SW 1271 (cell line): Measurements from ENCODE around the gene DEDD2.
"Not testable (repeated sequence)": the region's sequence is repeated elsewhere in the genome, so short reads cannot be mapped to it uniquely, and the experiment has no call there.

Experiments
- DNase-seq, 2 experiments: peaks; one replicate each; lab custom pipeline; 2025; lab: John Stamatoyannopoulos, UW

DEDD2 gene, protein sequence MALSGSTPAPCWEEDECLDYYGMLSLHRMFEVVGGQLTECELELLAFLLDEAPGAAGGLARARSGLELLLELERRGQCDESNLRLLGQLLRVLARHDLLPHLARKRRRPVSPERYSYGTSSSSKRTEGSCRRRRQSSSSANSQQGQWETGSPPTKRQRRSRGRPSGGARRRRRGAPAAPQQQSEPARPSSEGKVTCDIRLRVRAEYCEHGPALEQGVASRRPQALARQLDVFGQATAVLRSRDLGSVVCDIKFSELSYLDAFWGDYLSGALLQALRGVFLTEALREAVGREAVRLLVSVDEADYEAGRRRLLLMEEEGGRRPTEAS

DNA sequence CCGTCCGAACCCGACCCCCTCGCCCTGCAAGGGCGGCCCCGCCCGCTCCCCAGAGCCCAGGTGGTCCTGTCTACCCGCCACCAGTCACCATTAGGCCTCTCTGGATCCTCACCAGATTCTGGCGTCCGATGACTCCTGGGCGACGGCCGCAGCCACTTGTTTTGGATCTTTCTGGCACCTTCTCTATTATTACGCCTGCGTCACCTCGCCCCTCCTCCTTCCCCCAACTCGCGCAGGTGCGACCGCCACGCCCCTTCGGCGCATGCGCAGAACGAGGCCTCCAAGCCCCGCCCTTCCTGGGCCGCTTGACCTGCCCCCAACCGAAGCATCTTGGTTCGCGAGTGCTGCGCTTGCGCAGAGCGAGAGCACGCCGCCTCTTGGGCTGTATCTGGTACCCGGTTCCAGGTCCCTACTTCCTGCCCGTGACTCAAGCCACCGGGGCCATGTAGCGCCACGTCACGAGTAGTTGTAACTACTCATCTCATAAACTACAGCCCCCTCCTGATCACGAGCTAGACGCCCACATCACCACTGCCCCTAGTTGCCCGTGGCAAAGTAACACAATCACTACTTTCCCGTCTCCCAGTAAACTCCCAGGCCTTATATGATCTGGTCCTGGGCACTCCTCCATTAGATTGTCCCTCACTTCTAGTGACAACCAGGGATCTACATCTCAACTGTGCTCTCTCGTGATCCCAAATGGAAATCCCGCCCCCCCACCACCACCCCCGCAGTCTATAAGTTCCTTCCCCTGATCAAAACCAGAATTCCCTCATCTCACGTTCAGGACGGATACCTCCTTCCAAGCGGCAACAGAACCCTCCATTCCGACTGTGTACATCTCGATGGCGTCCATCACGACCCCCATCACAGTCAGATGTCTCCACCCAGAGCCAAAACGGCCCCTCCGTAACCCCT is at the start of gene DEDD2:
DEDD2 (minus strand) TSS at position 158 of the 918 bp plus-strand sequence. CDS start 670 bp downstream, outside the sequence.
- peak; percentile 72 to 90 for DNase-seq

DNA sequence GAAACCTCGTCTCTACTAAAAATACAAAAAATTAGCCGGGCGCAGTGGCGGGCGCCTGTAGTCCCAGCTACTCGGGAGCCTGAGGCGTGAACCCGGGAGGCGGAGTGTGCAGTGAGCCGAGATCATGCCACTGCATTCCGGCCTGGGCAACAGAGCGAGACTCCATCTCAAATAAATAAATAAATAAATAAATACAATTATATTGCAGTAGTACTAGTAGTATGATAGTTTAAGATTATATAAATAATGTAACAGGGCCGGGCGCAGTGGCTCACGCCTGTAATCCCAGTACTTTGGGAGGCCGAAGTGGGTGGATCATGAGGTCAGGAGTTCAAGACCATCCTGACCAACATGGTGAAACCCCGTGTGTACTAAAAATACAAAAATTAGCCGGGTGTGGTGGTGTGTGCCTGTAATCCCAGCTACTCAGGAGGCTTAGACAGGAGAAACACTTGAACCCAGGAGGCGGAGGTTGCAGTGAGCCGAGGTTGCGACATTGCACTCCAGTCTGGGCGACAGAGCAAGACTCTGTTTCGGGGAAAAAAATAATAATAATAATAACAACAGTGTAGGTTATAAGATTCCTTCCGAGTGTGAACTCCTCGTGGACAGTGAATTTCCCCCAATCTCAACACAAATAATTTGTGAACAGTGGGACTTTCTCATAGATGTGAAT is 49.6 kb upstream of the DEDD2 start:
- not testable (repeated sequence) for DNase-seq

DNA sequence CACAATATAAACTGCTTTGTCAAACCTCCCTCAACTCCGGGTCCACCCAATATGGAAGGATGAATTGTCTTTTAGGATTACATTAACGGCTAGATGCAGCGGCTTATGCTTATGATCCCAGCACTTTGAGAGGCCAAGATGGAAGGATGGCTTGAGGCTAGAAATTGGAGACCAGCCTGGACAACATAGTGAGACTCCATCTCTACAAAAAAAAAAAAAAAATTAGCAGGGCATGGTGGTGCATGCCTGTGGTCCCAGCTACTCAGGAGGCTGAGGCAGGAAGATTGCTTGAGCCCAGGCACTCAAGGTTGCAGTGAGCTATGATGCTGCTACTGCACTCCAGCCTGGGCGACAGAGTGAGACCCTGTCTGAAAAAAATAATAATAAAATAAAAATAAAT is 48.6 kb upstream of the DEDD2 start:
- DNase-seq: not testable (repeated sequence)

DNA sequence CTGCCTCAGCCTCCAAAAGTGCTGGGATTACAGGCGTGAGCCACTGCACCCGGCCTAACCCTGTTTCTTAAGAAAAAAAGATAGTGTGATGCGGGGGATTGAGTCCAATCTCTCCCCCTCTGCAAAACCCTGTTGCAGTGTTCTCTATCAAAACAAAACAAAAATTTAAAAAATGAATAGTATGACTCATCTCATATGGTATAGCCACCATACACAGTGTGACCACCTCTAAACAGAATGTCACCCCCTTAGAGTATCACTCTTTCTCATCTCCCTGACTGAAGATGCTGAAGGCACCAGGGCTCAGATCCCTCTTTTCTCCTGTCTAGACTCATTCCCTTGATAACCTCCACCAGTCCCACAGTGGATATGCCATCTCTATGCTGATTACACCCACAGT is 44.3 kb upstream of the DEDD2 start:
- no peak for DNase-seq

DNA sequence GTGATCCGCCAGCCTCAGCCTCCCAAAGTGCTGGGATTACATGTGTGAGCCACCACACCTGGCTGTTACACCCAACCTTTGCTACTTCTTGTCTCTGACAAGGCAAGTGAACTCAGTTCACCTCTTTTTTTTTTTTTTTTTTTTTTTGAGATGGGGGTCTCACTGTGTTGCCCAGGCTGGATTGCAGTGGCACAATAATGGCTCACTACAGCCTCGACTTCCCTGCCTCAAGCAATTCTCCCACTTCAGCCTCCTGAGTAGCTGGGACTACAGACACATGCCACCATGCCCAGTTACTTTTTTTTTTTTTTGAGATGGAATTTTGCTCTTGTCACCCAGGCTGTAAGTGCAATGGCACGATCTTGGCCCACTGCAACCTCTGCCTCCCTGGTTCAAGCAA is 40.4 kb upstream of the DEDD2 start:
- not testable (repeated sequence) for DNase-seq

DNA sequence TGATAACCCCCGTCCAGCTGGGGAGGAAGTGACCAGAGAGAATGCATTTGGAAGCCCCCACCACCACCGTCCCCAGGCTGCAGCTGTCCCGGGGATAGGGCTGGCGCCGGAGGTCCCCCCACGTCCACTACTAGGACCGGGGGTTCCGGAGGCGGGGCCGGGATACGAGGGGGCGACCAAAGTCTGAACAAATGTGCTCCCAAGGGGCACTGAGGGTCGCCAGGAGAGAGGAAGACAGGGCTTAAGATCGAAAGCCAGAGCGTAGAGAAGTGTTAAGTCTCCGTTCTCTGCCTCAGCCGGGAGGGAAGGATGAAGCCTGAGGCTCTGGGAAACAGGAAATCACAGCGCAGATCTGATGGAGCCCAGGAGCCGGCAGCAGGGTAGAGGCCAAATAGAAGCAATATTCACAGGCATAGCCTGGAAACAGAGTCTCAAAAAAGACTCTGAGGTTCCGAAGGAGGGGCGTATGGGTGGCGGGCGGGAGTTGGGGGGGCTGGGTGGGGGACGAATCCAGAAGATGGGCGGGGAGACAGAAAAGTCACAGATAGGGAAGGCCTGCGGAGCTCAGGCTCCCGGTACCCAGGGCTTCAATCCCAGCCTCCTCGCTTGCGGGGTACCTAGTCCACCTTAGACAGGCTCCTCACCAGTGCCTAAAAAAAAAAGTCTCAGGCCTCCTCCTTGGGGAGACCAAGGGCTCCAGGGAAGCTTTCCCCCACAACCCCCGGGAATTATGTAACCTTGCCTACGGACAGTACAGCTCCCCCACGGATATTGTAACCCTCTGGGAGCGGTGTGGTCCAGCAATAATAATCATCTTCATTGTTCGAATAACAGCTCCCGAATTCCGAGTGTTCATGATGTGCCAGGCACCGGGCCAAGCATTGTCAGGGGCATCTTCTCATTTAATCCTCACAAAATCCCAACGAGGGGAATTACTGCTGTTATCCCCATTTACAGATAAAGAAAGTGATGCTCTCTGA is 38.6 kb upstream of the DEDD2 start:
- DNase-seq: peak in 1 of 2 experiments; percentile 43

DNA sequence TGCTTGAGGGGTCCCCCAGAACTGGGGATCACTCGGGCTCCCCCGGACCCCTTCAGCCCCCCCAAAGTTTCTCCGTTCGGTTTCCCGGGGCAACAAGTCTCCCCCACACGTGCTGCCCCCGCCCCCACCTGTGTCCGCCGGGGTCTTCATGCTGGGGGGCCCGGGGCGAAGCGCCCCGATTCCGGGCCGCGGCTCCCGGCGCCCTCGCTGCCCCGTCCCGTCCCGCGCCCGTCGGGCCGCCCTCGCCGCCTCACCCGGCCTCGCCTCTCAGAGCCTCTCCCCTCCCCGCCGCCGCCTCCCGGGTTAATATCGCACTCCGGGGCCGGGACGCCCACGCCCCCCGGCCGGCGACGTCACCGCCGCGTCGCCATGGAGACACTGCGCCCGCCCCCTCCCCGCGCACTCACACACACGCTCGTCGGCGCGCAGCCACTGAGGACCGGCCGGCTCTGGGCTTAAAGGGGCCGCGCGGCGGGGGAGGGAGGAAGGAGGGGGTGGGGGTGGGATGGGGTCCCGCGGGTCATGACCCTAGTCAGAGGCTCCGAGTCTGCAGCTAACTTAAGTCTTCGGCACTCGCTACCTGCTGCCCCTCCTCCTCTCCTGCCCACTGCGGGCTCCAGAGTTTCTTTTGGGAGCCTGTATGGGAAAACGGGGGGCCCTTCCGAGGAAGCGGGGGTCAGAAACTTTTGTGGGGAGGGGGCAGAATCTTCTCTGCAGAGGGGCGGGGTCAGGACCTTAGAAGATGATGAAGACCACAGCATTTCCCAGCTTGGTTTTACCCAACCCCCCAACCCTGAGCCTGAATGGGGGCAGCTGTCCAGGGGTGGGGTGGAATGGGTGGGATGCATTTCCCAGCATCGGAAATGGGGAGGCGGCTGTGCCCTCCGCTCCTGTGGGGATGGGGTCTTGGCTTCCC is 37.6 kb upstream of the DEDD2 start, which contains the start of gene ERF:
ERF (minus strand) TSS at position 279 of the 916 bp plus-strand sequence; CDS start at position 150, 129 bp downstream.
- DNase-seq: peak; percentile 44 to 68

DNA sequence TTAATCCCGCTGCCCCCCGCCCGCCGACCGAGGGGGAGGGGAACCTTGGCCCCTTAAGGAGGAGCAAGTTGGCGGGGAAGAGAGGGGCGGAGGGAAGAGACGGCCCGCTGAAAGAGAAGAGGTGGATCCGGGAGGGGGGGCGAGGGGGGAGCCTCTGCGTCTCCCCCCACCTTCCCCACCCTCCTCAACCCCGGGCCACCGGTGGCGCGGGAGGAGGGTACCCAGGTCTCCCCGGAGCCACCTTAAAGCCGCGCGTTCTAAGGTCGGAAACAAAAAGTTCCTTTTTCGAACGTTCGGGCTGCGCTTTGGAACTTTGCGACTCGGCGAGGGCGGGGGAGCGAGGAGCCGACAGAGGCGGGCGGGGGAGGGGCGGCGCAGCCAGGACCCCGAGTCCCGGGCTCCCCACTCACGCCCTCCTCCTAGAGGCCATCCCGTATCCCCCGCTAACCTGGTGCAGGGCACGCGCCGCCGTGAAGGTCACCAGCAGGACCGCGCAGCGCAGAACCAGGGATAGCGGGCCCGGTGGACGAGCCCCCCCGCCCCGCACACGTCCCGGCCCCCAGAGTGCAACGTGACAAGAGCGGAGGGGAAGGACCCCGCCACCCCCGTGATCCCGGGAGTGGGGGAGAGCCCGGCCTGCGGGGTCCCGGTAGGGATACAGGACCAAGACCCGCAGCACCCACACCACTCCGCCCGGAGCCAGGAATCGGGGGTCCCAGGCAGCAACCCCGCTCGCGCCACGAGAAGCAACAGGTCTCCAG is 36.8 kb upstream of the DEDD2 start:
- DNase-seq: peak in 1 of 2 experiments; percentile 64

DNA sequence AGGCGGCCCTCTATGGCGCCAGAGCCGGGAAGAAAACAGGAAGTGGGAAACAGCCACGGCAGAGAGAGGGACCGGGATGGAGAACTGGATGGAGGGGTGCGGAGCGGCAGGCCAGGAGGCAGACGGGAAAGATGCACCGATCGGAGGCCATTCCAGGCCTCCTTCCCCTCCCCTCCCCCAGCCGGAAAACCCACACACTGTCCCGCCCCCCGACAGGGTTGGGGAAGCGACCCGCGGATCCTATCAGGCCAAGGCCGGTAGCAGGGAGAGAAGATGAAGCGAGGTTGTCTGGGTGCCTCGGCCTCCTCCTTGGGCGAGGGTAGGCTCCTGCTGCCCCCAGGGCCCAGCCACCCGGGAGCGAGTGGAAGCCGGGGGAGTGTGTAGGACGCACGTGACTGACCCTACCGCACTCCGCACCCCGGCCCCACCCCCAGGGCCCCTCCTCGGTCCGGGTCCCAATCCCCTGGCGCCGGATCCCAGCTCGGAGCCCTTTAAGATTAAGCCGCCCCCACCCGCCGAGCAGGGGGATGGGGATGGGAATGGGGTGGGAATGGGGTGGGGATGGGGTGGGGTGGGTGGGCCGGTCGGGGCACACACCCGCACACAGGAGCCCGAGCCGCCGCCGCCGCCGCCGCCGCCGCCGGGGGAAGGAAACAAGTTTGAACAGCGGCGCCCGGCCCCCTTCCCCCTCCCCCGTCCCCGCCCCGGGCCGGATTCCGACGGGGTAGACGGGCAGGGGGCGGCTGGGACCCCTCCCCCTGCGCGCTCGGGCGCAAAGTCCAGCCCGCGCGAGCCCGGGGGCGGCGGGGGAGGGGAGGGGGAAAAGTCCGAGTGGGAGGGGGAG is 36.0 kb upstream of the DEDD2 start:
- peak in 1 of 2 experiments; percentile 65 for DNase-seq

DNA sequence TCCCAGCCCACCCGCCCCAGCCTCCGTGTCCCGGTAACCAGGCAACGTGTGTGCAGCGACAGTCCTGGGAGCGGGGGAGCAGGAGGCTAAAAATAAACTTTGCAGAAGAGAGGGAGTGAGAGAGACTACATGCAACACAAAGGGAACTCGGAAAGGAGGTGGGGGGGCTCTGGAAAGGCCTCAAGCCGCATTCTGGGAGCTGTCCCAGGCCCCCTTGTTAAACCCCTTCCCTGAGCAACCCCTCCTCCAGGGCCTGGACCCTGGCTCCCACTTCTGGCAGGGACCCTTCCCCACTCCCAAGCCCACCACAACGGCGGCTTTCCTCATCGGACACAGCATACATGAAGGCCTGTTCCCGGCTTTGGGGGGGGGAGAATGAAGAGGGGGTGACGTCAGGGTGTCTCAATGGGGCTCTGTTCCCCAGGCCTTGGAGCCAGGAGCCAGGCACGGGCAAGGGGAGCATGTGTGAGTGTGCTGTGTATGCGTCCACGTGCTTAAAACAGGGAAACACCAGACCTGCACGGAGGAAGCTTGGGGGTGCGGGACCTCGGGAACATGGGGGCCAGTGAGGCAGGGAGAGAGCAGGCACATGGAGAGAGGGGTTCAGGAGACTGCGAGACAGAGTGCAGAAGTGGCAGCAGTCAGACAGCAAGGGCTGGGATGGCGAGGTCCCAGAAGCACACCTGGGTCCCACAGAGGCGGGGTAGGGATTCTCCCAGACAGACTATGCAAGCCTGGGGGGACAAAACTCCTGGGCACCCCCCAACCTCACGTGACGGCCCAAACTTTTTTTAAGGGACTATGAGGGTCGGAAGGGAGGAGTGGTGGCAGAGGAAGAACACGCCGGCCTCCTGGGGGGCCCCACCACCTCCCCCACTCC is 35.1 kb upstream of the DEDD2 start:
- no peak for DNase-seq

DNA sequence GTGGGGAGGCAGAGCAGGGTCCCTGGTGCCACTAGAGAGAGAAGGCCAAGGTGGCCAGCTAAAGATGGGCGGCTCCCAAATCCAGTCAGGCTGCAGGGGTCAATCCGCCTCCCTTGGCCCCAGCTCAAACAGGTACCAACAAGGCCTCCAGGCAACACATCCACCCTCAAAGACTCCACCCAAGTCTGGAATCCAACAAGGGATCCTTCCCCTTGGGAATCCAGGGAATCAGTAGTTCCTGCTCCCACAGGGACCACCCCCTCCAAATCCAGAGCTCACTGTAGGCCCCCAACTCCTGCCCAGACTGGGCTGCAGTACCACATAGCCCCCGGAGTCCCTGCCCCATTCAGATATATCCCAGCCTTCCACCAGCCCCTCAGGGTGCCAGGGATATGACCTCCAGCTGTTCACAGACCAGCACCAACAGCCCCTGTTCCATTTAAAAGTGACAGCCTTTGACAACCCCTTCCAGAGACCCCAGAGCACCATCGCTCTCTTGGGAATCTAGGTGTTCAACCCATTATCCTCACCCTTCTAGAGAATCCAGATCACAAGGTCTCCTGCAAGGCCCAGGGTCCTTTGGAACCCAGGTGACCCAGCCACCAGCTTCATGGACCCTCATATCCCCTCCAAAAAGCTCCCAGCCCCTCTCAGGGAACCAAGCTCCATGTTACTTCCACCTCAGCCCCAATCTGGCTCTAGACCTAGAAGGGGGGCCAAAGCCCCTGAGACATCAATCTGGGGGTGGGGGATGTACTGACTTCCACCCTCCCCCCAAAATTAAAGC is 34.3 kb upstream of the DEDD2 start:
- DNase-seq: no peak

DNA sequence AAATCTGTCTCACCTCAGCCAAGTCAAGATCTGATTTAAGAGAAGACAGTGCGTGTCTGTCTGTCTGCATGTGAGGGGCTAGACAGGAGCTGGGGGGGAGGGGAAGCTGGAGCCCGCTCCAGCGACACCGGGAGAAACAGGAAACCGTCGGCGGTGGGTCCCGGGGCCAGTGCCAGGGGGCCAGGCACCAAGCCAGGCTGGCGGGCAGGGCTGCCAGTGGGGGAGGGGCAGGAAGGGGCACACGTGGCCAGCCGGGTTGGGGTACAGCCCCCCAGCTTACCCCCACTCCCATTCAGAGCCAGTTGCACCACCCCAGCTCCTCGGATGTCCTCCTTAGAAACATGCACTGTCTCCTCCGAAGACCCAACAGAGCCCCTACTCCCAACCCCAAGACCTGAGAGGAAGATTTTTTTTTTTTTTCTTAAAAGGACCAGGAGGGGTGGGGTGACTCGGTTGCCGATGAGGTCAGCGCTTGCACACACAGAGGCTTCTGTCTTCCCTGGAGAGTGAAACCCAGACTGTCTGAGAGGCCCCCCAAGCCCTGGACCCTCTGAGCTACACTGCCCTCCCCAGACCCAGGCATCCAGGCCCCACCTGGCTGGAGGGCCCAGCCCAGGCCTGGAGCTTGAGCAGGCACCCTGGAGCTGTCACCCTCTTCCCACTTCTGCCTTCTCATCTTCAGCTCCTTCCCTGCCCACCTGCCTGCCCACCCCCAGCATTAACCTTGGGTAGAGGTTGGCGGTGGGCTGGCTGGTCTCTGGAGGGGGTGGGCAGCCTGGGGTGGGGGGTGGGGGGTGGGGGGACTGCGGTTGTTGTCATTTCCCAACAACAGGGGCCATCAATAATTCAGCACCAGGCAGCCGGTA is 33.4 kb upstream of the DEDD2 start:
- DNase-seq: no peak

DNA sequence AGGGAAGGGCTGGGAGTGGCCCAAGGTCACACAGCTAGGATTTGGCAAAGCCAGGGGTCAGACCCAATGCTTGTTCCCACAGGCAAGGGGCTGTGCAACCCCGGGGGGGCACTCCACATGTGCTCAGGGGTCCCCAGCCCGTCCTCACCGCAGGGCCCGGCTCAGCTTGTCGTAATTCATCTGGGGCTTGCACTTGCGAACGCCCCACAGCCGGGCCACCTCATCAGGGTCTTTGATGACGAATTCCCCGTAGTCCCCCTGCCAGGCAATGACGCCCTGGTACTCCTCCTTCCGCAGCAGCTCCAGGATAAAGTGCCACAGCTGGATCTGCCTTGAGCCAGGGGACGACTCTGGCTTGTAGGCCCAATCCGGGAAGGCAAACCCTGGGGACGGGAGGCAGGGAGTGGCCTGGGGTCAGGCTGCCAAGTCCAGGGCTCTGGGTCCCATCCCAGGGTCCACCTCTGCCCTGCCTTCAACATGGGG is 32.7 kb upstream of the DEDD2 start:
- DNase-seq: no peak

DNA sequence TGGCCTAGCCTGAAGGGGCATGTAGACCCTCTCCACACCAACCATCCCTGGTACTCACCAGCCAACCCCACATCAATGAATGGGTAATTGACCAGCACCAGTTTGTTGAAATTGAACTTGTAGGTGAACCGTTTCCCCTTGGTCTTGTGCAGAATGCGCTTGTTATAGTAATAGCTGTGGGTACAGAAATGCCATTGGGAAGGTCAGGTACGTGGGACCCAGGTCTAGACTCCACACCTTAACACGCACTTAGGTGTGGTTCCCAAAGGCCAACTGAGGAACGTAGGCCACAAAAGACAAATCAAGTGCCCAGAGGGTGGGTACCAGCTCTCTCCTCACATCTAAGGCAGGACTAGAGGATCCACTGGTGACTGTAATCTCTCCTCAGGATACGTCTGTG is 32.3 kb upstream of the DEDD2 start:
- no peak for DNase-seq

DNA sequence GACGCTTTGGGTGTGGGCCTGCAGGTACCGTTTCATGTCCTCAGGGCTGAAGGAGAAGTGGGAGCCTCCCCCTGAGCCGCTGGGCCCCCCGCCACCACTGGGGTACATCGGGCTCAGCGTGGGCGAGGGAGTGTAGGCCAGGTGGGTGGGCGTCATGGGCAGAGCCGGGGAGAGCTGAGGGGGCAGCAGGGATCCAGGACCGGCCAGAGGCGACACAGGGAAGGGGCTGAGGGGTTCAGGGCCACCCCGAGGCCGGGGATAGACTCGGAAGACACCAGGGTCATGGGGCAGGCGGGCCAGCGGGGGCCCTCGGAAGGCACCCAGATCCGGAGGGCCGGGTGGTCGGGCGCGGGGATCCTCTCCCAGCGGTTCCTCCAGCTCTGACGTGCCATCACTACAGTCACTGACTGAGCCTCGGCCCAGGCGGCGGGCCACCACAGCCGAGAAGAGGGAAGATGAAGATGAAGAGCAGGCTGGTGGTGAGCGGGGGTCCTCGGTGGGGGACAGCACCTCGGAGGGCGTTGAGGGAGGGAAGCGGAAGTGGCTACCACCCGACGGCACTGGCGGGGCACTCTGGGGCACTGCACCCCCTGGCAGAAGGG is 31.8 kb upstream of the DEDD2 start:
- DNase-seq: no peak
